CD4-positive, alpha-beta T cell treated with Interleukin-21 for 1 hour (primary cell): Measurements from ENCODE around the gene PTPN12.
"Not testable (repeated sequence)": the region's sequence is repeated elsewhere in the genome, so short reads cannot be mapped to it uniquely, and the experiment has no call there.

Experiments used
- DNase-seq: peaks from one replicate; pipeline ENCODE4 v3.0.0-alpha.2; 2020

Gene PTPN12

GRCh38 chr7:77580762-77581350 lies 43.8 kb downstream of the PTPN12 start:
- DNase-seq: no peak

GRCh38 chr7:77587272-77587671 lies 50.2 kb downstream of the PTPN12 start:
- DNase-seq: no peak

GRCh38 chr7:77600952-77601351 lies 63.9 kb downstream of the PTPN12 start:
- no peak for DNase-seq

GRCh38 chr7:77606562-77606961 lies 69.5 kb downstream of the PTPN12 start:
- no peak for DNase-seq

GRCh38 chr7:77619314-77619713 lies 82.2 kb downstream of the PTPN12 start:
- DNase-seq: no peak

GRCh38 chr7:77626586-77627308 lies 89.7 kb downstream of the PTPN12 start:
- no peak for DNase-seq

GRCh38 chr7:77627309-77627676 lies 90.2 kb downstream of the PTPN12 start:
- DNase-seq: no peak

GRCh38 chr7:77629797-77630196 lies 92.7 kb downstream of the PTPN12 start:
- DNase-seq: no peak

GRCh38 chr7:77631820-77632219 lies 94.7 kb downstream of the PTPN12 start:
- DNase-seq: no peak

GRCh38 chr7:77644774-77645173 lies 107.7 kb downstream of the PTPN12 start:
- no peak for DNase-seq

GRCh38 chr7:77648742-77649338 lies 111.7 kb downstream of the PTPN12 start:
- DNase-seq: no peak

- DNase-seq: no peak
These were observed 112.7 kb downstream of the PTPN12 start for GRCh38 chr7:77649716-77650349.

- peak; percentile 63 for DNase-seq
These were observed 114.6 kb downstream of the PTPN12 start for GRCh38 chr7:77651575-77652162.

- not testable (repeated sequence) for DNase-seq
These were observed 115.7 kb downstream of the PTPN12 start for GRCh38 chr7:77652826-77653225.

GRCh38 chr7:77653572-77653971 lies 116.5 kb downstream of the PTPN12 start:
- DNase-seq: no peak

- DNase-seq: no peak
These were observed 118.3 kb downstream of the PTPN12 start for GRCh38 chr7:77655356-77655755.

GRCh38 chr7:77655836-77656455 lies 118.9 kb downstream of the PTPN12 start:
- no peak for DNase-seq

GRCh38 chr7:77657427-77658224 lies 120.5 kb downstream of the PTPN12 start:
- DNase-seq: peak; percentile 64

- no peak for DNase-seq
These were observed 121.8 kb downstream of the PTPN12 start for GRCh38 chr7:77658928-77659327.

GRCh38 chr7:77661816-77662215 lies 124.7 kb downstream of the PTPN12 start:
- DNase-seq: no peak

GRCh38 chr7:77662869-77663268 lies 125.8 kb downstream of the PTPN12 start:
- no peak for DNase-seq

GRCh38 chr7:77664715-77665114 lies 127.6 kb downstream of the PTPN12 start:
- DNase-seq: no peak
